Activated CD8-positive, alpha-beta memory T cell treated with anti-CD3 and anti-CD28 coated beads, Interleukin-2, amount 50 U/mL, for 24 hours (primary cell): ENCODE measurements around the gene PMVK.
A peak's percentile ranks its signal among the peaks of the same experiment; 100 is the strongest.

Experiments
- DNase-seq: peaks from one replicate; pipeline ENCODE4 v3.0.0-alpha.2; 2020; ENCODE audit errors: extremely low read depth

PMVK gene

DNA sequence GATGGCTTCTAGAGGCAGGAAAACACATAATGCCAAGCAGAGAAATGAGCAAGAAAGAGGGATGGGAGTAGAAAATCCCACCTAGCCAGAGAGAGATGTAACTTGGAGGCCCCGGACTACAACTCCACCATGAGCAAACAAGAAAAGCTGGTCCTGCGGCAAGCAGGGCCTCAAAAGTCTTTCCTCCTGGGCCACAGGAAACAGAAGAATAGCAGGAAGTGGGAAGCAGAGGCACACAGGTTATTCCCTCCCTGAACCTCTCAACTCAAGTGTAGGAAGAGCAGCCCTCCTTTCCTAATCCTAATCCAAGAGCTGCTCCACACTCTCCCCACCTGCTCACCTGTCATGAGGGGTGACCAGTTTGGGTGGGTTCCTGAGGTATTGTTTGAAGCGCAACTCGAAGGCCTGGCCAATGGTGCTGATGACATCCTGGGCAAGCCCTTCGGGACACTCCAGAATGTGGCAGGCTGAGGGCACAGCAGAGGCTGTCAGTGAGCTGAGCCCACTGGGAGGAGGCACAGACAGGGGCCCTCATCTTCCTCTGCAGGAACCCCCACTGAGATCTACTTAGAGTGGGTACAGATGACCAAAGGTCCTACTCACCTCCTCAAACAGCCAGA is 30.9 kb upstream of the PMVK start:
- no peak for DNase-seq

GRCh38 chr1:154966111-154966510 is 29.6 kb upstream of the PMVK start:
- no peak for DNase-seq

DNA sequence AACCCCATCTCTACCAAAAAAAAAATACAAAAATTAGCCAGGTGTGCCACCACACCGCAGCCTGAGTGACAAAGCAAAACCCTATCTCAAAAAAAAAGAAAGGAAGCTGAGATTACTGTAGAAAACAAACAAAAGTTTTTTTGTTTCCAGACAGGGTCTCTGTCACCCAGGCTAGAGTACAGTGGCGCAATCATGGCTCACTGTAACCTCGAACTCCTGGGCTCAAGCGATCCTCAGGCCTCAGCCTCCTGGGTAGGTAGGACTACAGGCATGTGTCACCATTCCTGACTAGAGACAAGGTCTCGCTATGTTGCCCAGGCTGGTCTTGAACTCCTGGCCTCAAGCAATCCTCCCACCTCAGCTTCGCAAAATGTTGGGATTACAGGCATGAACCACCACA is 27.8 kb upstream of the PMVK start:
- DNase-seq, result no peak

DNA sequence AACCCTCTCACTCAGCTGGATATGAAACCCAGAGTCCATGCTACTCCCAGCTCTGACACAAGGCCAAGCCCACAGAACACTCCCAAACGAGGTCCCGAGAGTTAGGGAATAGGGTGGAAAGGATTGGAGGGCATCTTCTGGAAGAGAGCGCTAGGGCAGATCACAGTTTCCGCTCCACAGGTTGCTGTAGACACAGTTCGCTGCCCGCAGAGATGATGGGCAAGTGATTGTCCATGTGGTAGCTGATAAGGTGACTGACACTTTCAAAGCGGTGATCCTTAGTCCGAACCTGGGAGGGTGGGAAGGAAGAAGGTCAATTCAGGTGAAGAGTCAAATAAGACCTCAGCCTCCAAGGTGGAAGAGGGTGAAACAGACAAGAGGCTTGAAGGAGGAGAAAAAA is 27.1 kb upstream of the PMVK start:
- DNase-seq, result no peak

GRCh38 chr1:154962795-154963330 is 26.3 kb upstream of the PMVK start:
- no peak for DNase-seq

- no peak for DNase-seq
Observed at GRCh38 chr1:154962156-154962749, 25.7 kb upstream of the PMVK start.

GRCh38 chr1:154961207-154962155 is 25.0 kb upstream of the PMVK start, which contains the start of gene PYGO2:
Gene PYGO2 (minus strand): TSS chr1:154961782. CDS start chr1:154961576, 206 bp downstream.
- DNase-seq, result peak; percentile 58

GRCh38 chr1:154960446-154961136 is 24.1 kb upstream of the PMVK start:
- no peak for DNase-seq

DNA sequence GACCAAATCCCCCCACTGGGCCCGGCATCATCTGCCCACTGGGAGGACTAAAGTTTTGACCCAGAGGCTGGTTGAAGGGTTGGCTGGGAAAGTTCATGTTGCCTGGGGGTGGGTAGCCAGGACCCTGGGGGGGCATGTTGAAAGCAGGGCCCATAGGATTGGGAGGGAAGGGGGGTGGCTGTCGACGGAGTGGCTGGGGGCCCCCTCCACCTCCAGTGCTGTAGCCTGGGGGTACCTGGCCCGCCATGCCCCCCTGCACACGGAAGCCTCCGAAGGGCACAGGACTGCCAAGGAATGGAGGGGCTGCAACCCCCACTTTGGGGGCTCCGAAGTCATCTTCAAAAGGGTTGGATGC is 22.9 kb upstream of the PMVK start:
- no peak for DNase-seq

- no peak for DNase-seq
Observed at GRCh38 chr1:154958681-154959425, 22.3 kb upstream of the PMVK start.

DNA sequence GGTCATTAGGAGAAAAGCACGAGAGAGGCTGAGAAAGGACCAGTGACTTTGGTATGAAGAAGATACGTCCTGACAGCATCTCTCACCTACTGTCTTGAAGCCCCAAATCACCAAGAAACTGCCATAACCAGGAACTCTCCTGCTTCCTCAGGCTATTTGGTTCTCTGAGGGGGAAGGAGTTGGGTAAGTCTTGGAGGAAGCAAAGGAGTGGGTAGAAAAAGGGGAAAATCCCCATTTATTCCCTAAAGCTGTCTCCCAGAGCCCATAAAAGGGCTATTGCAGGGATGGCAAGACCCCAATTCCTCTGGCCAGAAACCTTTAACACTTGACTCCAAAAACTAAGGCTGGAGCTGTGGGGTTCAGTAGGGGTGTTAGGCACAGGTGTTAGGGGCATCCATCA is 21.5 kb upstream of the PMVK start:
- no peak for DNase-seq

- DNase-seq, result no peak
Observed at GRCh38 chr1:154957091-154957657, 20.7 kb upstream of the PMVK start.

- no peak for DNase-seq
Observed at GRCh38 chr1:154956544-154956941, 20.0 kb upstream of the PMVK start.

- peak; percentile 64 for DNase-seq
Observed at GRCh38 chr1:154955718-154956543, 19.4 kb upstream of the PMVK start, which contains the start of gene PBXIP1. Gene PBXIP1 (minus strand): TSS chr1:154956099. CDS start chr1:154953721, 2,378 bp downstream.

- DNase-seq, result peak; percentile 65
Observed at GRCh38 chr1:154955039-154955717, 18.7 kb upstream of the PMVK start.

GRCh38 chr1:154954541-154954940 is 18.0 kb upstream of the PMVK start:
- DNase-seq, result no peak

GRCh38 chr1:154953611-154954038 is 17.1 kb upstream of the PMVK start:
- no peak for DNase-seq

GRCh38 chr1:154952664-154953063 is 16.1 kb upstream of the PMVK start:
- DNase-seq, result no peak
